Globus pallidus (tissue), 1 donor: ENCODE measurements around the gene P3R3URF.
"Not testable (repeated sequence)": the region's sequence is repeated elsewhere in the genome, so short reads cannot be mapped to it uniquely, and the experiment has no call there.

Source experiments
- DNase-seq: peaks from one replicate; pipeline ENCODE4 v3.0.0-alpha.2; 2015; ENCODE audit warnings: low spot score

Gene P3R3URF

DNA sequence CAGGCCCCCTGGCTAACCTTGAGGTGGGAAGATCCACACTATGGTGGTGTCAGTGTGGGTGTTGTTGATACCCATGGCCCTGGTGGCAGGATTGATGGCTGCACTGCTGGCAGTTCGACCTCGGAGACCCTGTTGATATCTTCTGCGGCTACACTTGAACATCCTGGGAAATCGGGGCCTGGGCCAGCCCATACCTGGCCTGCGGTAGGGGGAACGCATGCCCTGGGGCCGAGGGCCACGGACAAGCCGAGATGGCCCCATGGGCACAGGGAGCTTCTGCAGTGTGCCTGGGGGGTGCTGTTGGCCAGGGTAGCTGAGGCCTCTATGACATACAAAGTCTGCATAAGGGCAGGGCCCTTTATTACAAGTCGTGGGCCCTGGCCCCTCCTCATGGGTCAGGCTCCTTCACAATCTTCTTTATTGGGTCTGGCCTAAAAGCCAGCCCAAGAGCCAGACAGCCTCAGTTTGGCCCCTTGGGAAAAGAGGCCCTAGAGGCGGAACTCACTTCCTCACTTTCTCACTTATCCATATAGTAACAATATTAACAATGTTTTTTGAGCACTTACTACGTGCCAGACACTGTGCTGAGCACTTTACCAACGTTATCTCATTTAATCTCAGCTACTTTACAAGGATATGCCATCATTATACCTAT lies at the start of gene P3R3URF:
TSS of gene P3R3URF (minus strand) at position 278 of the 655 bp plus-strand sequence. CDS start at position 261, 17 bp downstream.
- no peak for DNase-seq

DNA sequence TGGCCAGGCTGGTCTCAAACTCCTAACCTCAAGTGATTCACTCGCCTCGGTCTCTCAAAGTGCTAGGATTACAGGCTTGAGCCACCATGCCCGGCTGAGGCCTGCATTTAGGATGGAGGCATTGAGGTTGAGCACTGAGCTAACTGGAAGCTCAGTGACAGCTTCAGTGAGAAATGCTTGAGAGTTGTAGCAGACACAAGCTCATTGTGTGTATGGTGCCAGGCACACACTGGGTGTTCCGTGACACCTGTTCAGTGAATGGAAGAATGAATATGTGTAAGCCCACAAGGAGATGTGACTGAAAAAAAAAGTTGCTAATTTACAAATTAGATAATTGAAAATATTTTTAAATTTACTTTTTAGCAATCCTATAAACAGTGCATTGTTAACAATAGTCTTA lies 48.7 kb upstream of the P3R3URF start:
- DNase-seq: peak; percentile 67

- peak; percentile 91 for DNase-seq
Observed at GRCh38 chr1:46223472-46223943, 47.2 kb upstream of the P3R3URF start.

DNA sequence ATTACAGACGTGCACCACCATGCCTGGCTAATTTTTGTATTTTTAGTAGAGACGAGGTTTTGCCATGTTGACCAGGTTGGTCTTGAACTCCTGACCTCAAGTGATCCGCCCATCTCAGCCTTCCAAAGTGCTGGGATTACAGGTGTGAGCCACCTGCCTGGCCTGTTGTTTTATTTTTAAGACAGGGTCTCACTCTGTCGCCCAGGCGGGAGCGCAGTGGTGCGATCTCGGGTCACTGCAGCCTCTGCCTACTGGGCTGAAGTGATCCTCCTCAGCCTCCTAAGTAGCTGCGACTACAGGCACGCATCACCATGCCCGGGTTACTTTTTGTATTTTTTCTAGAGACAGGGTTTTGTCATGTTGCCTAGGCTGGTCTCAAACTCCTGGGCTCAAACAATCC lies 46.8 kb upstream of the P3R3URF start:
- not testable (repeated sequence) for DNase-seq

GRCh38 chr1:46221749-46222148 lies 45.5 kb upstream of the P3R3URF start:
- peak; percentile 95 for DNase-seq

DNA sequence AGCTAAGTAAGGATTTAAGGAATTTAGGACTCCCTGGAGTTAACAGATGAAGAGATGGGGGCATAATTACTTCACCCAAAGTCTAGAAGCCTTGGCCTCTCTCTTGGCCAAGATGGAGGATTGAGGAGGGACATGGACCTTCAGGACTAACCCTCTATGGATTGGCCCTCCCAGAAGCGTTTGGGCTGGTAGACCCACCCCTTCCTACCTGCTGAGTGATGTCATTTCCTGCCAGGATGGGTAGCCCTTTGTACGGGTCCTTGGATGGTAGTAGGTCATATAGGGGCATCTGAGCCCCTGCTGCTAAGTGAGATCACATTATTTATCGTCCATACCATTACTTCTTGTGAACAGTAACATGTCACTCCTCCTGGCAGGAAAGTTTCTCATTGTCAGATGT lies 44.5 kb upstream of the P3R3URF start:
- DNase-seq: no peak

- DNase-seq: no peak
Observed at GRCh38 chr1:46219551-46220520, 43.5 kb upstream of the P3R3URF start.

DNA sequence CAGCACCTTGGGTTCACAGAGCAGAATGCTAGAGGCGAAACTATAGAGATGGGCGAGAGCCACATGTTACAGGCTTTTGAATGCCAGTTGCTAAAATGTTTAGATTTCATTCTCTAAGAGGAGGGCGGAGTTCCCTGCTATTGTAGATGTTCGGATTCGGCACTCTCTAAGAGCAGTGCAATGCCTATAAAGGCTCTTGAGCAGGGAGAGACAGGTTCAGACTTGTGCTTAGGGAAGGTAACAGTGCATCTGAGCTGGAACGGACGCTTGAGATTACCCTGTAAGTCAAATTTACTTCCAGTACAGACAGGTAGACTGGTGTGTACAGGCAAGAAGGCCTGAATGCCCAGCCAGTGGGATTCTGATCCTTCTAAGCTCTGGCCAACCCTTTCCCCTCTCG lies 42.2 kb upstream of the P3R3URF start:
- DNase-seq: no peak

DNA sequence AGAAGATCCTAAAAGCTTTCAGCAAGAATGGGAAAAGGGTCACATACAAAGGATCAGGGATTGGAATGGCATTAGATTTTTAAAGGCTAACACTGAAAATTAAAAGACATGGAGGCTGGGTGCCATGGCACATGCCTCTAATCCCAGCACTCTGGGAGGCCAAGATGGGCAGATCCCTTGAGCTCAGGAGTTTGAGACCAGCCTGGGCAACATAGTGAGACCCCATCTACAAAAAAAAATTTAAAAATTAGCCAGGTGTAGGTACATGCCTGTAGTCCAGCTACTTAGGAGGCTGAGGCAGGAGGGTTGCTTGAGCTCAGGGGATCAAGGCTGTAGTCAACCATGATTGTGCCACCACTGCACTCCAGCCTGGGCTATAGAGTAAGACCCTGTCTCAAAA lies 39.2 kb upstream of the P3R3URF start:
- no peak for DNase-seq

DNA sequence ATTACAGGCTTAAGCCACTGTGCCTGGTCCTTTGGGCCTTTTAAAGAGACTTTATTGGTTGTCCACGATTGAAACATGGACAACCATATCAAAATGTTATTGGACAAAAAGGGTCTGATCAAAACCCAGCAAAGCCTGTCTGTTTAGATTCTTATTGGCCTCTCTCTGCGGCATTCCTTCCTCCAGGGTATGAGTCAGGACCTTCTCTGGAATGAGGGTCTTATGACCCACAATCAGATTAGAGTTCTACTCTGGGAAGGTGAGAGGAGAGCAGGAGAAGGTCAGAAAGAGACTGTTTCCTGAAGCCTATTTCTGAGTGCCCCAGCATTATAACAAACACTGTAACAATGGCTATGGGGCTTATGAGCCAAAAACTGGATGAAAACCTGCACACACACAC lies 34.8 kb upstream of the P3R3URF start:
- DNase-seq: no peak

- no peak for DNase-seq
Observed at GRCh38 chr1:46210561-46210960, 34.3 kb upstream of the P3R3URF start.

DNA sequence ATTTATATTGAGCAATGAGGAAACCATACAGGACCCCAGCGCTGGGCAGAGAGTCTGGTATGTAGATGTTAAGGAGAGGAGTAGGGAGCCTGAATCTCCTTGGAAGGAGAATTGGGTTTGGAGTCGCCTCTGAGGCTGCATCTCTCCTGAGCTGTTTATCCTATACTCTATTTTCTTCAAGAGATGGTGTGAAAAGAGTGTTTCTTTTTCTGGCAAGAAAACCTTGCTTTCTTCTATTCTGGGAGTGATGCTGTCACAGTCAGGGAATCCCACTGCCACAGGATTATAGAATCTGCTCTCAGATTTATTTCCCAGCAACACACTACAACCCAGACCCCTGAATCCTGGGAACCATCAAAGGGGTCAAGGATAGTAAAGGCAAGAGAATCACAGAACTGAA lies 30.1 kb upstream of the P3R3URF start:
- DNase-seq: no peak

DNA sequence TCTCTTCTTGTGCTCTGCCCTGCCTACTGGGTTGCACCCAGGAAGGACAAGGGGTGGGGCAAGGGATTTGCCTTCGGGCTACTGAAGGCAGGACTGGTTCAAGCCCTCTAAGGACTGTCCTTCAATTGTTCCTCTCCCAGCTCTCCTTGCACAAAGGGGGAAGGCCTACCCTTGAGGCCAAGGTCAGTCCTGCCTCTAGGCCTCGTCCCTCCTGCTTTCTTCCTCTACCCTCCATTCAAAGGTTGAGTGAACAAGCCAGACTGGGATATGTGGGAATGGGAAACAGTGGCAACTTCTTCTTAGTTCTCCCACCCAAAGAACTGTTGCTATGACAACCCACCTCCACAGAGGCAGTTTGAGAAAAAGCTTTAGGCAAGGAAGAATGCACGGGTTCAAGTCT lies 29.5 kb upstream of the P3R3URF start:
- no peak for DNase-seq

DNA sequence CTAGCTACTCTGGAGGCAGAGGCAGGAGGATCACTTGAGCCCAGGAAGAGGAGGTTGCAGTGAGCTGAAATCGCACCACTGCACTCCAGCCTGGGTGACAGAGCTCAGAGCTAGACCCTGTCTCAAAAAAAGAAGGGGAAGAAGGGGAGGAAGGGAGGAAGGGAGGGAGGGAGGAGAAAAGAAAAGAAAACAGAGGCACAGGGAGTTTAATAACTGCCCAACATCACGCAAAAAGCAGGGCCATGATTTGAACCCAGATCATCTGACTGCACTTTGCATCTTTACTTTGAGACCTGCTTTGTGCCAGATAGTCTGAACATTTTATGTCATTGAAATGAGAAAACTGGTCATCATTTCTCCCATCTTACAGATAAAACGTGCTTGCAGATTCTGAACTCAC lies 28.9 kb upstream of the P3R3URF start:
- DNase-seq: no peak

- DNase-seq: peak; percentile 57
Observed at GRCh38 chr1:46204406-46204742, 28.1 kb upstream of the P3R3URF start.

DNA sequence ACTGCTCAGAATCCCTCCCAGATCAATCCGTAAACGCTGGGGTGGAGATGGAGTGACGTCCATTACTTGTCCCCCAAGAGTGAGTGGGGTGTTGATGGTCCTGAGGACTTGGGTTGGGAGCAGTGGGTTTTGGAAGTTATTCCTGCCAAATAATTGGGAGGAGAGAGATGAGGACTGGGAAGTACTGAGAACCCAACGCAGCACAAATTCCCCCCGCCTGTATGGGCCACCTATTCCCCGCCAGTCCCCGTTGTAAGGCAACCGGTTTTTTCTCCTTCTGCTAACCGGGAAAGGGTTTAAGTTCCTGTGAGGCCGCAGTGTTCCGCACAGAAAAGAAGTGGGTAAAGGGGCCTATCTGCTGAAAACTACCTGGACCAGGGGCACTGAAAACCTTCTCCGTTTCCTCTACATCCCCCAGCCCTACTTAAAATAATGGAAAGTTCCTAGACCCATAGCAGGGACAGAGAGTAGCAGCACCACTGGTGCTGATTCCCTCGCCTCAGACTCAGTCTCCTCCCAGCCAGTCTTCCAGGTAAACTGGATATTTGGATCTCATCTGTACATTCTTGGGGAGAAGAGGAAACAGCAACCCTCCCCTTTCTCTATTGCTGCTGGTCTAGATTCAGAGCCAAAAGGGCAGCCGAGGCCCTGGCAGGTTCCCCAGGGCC lies 27.6 kb upstream of the P3R3URF start:
- DNase-seq: no peak

GRCh38 chr1:46199233-46199749 lies 23.0 kb upstream of the P3R3URF start:
- no peak for DNase-seq

DNA sequence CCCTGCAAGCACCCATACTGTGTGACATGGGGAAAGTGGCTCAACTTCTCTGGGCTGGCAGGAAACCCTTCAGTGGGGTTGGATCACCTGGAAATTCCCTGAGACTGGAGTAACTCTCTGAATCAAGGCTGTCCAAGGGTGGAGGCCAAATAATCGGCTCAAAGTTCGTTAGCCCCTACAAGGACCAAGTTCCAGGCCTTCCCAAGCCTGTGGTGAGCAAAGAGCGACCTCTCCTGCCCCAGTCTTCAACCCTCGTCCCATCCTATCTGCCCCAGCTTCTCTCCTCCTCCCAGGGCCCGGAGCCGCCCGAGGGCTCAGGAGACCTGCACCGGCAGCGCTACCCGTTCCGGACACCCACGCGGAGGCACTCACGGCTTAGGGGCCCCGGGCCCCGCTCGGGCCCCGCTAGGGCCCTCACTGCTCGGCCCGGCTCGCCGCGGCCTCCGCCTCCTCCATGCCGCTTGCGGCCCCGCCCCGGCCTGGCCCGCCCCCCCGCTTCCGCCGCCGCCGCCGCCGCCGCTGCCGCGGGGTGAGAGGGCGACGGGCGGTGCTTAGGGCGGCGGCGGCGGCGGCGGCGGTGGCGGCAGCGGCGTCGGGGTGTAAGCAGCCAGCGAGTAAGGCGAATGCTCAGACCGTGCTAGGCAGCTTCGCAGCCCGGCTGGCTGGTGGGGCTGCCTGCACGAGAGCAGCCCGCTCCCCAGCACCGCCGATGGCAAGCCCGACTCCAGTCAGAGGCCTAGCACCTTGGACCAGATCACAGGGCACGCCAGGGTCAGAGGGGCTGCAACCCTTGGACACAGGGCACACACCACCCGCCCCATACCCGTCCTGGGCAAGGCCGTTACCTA lies 21.9 kb upstream of the P3R3URF start, which contains the start of gene POMGNT1:
TSS of gene POMGNT1 (minus strand) at position 471 of the 848 bp plus-strand sequence. CDS start 613 bp downstream, outside the sequence.
- DNase-seq: peak; percentile 75

DNA sequence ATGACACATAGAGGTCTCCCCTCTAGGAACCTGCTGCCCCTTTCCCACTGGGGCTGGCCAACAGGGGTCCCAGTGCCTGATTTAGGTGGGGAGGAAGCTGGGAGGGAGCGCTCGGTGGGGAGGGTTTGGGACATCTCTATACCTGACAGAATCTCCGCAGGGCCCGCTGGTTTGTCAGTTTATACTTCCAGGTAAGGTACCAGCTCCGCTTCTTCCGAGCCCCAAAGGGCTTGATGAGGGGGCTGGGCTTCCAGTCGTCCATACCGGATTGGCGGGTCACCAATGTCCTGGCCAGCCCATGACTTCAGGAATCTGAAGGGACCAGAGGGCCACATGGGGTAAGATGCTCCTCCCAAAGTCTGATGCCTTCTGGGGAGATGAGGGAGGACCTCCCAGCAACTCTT lies 21.3 kb upstream of the P3R3URF start:
- DNase-seq: no peak

GRCh38 chr1:46196609-46197008 lies 20.3 kb upstream of the P3R3URF start:
- DNase-seq: no peak

DNA sequence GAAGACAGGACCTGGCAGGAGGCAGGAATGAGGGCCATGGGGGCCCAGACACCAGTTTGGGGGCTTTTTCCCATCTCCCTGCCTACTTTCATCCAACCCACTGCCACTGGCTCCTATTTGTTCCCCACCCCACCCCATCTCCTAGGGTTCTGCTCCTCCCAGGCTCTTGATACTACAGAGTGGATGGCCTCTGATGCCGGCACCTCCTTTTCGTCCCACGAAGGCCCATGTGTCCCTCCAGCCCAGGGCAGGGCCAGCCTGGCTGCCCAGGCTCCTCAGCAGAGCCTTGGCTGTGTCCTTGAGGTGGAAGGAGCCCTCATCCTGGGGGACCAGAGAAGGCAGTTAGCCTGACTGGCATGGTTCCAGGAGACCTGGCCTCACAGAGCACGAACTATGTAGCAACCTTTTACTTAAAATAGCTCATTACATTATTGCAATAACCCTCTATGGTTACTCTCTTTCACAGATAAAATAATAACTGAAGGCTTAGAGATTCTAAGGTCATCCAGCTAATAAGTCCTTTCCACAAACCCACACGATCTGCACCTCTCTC lies 18.4 kb upstream of the P3R3URF start:
- DNase-seq: no peak
